ENCODE results near the gene COASY. TPM values are rescaled to one million over a fixed set of nuclear protein-coding genes. Genes with fewer than 3 reads are reported as not detected.
A peak's percentile ranks its signal among the peaks of the same experiment; 100 is the strongest.

The COASY gene
- total RNA-seq, 4 donors from 2014 or later: 16.8 to 25.8 (median 19.9) TPM

DNA sequence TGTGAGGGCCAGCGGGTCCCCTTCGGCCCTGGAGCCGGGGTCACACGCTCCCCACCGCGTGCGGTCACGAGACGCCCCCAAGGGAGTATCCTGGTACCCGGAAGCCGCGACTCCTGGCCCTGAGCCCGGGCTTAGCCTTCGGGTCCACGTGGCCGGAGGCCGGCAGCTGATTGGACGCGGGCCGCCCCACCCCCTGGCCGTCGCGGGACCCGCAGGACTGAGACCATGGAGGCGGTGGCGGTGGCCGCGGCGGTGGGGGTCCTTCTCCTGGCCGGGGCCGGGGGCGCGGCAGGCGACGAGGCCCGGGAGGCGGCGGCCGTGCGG is 25.9 kb upstream of the COASY start, which contains the start of gene NAGLU:
TSS of gene NAGLU (plus strand) at position 194 of the 324 bp plus-strand sequence. CDS start at position 226, 32 bp downstream.
- Histone ChIP-seq H3K27ac (peak within 1 kb of the TSS; percentile 82 to 99 (median 95)), H3K27me3 (no peaks in the 10 kb centered on the region), H3K36me3 (peaks cover 0 to 30% of the 10 kb centered on the region in 2 donors), H3K4me1 (peaks cover 0 to 49% (median 13%) of the 10 kb centered on the region in 3 donors), H3K4me3 (peak within 1 kb of the TSS; percentile 29 to 83), H3K9me3 (no peaks in the 10 kb centered on the region)
- ATAC-seq: peak; percentile 95
- no CpG with 5 or more reads among the region's 40 CpGs for WGBS, 2 donors (ENCODE audit: low coverage in 1 of 2)
- TF ChIP-seq EP300 (IDR thresholded peaks at IDR 0.05) (no peak), POLR2AphosphoS5 (IDR thresholded peaks at IDR 0.05) (peak; percentile 84), POLR2A (IDR thresholded peaks at IDR 0.05) (peak in 1 of 2 donors; percentile 56)
- TF ChIP-seq, protein P1, sequence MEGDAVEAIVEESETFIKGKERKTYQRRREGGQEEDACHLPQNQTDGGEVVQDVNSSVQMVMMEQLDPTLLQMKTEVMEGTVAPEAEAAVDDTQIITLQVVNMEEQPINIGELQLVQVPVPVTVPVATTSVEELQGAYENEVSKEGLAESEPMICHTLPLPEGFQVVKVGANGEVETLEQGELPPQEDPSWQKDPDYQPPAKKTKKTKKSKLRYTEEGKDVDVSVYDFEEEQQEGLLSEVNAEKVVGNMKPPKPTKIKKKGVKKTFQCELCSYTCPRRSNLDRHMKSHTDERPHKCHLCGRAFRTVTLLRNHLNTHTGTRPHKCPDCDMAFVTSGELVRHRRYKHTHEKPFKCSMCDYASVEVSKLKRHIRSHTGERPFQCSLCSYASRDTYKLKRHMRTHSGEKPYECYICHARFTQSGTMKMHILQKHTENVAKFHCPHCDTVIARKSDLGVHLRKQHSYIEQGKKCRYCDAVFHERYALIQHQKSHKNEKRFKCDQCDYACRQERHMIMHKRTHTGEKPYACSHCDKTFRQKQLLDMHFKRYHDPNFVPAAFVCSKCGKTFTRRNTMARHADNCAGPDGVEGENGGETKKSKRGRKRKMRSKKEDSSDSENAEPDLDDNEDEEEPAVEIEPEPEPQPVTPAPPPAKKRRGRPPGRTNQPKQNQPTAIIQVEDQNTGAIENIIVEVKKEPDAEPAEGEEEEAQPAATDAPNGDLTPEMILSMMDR (IDR thresholded peaks at IDR 0.05): peak in 1 of 4 experiments; percentile 2

- no peaks in the 10 kb centered on the region for H3K9me3 ChIP-seq
- H3K27me3 ChIP-seq: no peaks in the 10 kb centered on the region
- peak overlapping the region; percentile 82 to 99 (median 95) for H3K27ac ChIP-seq
- H3K4me3 ChIP-seq: peak overlapping the region; percentile 29 to 83
- TF ChIP-seq POLR2A (IDR thresholded peaks at IDR 0.05) (peak; percentile 4 to 68), POLR2AphosphoS5 (IDR thresholded peaks at IDR 0.05) (peak; percentile 64), EP300 (IDR thresholded peaks at IDR 0.05) (no peak)
- TF ChIP-seq, protein P1 (IDR thresholded peaks at IDR 0.05): peak in 3 of 4 experiments; percentile 14 to 28 (median 23)
- no CpG with 5 or more reads among the region's 65 CpGs for WGBS, 2 donors (ENCODE audit: low coverage in 1 of 2)
- ATAC-seq: peak; percentile 90
- H3K4me1 ChIP-seq: peaks cover 0 to 43% (median 10%) of the 10 kb centered on the region in 3 donors
- peaks cover 0 to 35% of the 10 kb centered on the region in 2 donors for H3K36me3 ChIP-seq
Observed at GRCh38 chr17:42536372-42537155, 25.4 kb upstream of the COASY start.

GRCh38 chr17:42537156-42537805 is 24.7 kb upstream of the COASY start:
- Histone ChIP-seq H3K36me3 (peaks cover 0 to 42% of the 10 kb centered on the region in 2 donors), H3K4me3 (peak overlapping the region; percentile 29 to 83), H3K4me1 (peaks cover 0 to 39% (median 8%) of the 10 kb centered on the region in 3 donors), H3K9me3 (no peaks in the 10 kb centered on the region), H3K27me3 (no peaks in the 10 kb centered on the region), H3K27ac (peak overlapping the region; percentile 82 to 99 (median 95))
- no peak for ATAC-seq
- no peak for TF ChIP-seq POLR2AphosphoS5 (IDR thresholded peaks at IDR 0.05)
- TF ChIP-seq EP300 (IDR thresholded peaks at IDR 0.05): no peak
- no peak for TF ChIP-seq POLR2A (IDR thresholded peaks at IDR 0.05)
- TF ChIP-seq, protein P1 (IDR thresholded peaks at IDR 0.05): no peak
- WGBS, 2 donors (ENCODE audit: low coverage in 1 of 2): 87% methylated on average over 4 of the region's 31 CpGs; no CpG with 5 or more reads in 1 of the 2 donors

GRCh38 chr17:42537826-42538451 is 24.0 kb upstream of the COASY start:
- H3K4me3 ChIP-seq: no peak overlapping the region
- no peaks in the 10 kb centered on the region for H3K27me3 ChIP-seq
- peaks cover 0 to 33% (median 8%) of the 10 kb centered on the region in 3 donors for H3K4me1 ChIP-seq
- peaks cover 0 to 49% of the 10 kb centered on the region in 2 donors for H3K36me3 ChIP-seq
- no peak for ATAC-seq
- peak overlapping the region in 2 of 4 donors; percentile 91 to 99 for H3K27ac ChIP-seq
- H3K9me3 ChIP-seq: no peaks in the 10 kb centered on the region
- TF ChIP-seq POLR2A (IDR thresholded peaks at IDR 0.05) (no peak), EP300 (IDR thresholded peaks at IDR 0.05) (no peak), POLR2AphosphoS5 (IDR thresholded peaks at IDR 0.05) (no peak)
- TF ChIP-seq, protein P1 (IDR thresholded peaks at IDR 0.05): no peak
- 100% methylated on average over 2 of the region's 5 CpGs for WGBS, 2 donors (ENCODE audit: low coverage in 1 of 2)
